HL-60 (cell line): Measurements from ENCODE around the gene BNIP5.

ENCODE experiments used
- DNase-seq, 2 experiments: peaks; one replicate each; pipeline ENCODE4 v3.0.0-alpha.2; 2010 to 2020; ENCODE audit warnings: low read depth in 1 of 2, low spot score in 1 of 2
- H3K27ac ChIP-seq: fragments of 250-450 bp; sonication (Bioruptor Pico); replicated peaks from 2 replicates; pipeline ENCODE4 v1.5.1; 2020; ENCODE audit warnings: mild to moderate bottlenecking, moderate library complexity
- H3K27me3 ChIP-seq: fragments of 250-450 bp; sonication (Bioruptor Pico); 2 replicates; pipeline ENCODE4 v1.5.1; 2021; ENCODE audit warnings: mild to moderate bottlenecking, moderate library complexity; ENCODE audit not compliant: insufficient read depth, poor library complexity, severe bottlenecking
- H3K4me3 ChIP-seq: replicated peaks from 2 replicates; pipeline ENCODE4 v1.5.1; 2011; ENCODE audit warnings: mild to moderate bottlenecking, control low read depth, low read length; ENCODE audit not compliant: insufficient read depth
- CTCF ChIP-seq: IDR thresholded peaks from one replicate; pipeline ENCODE4 v1.5.1; 2011; ENCODE audit warnings: low read length, control low read depth, inconsistent platforms; ENCODE audit not compliant: insufficient read depth
- GABPA ChIP-seq: IDR thresholded peaks from 2 replicates; pipeline ENCODE4 v1.6.1; 2012; ENCODE audit warnings: low read depth
- POLR2AphosphoS5 ChIP-seq: IDR thresholded peaks from 2 replicates; pipeline ENCODE4 v1.6.1; 2012; ENCODE audit warnings: low read depth
- REST ChIP-seq: IDR thresholded peaks from 2 replicates; pipeline ENCODE4 v1.6.1; 2012; ENCODE audit warnings: low read depth; ENCODE audit not compliant: insufficient replicate concordance
- SPI1 ChIP-seq: IDR thresholded peaks from 2 replicates; pipeline ENCODE4 v1.6.1; 2012; ENCODE audit warnings: low read depth, mild to moderate bottlenecking, borderline replicate concordance

The BNIP5 gene

GRCh38 chr6:36343109-36343680 is 6.5 kb upstream of the BNIP5 start:
- H3K4me3 ChIP-seq = no peak overlapping the region
- H3K27me3 ChIP-seq = no peaks in the 10 kb centered on the region
- DNase-seq = peak in 1 of 2 experiments; percentile 70
- H3K27ac ChIP-seq = no peak overlapping the region
- TF ChIP-seq POLR2AphosphoS5 (no peak), CTCF (no peak), SPI1 (no peak), GABPA (no peak), REST (no peak)

GRCh38 chr6:36340618-36341454 is 4.1 kb upstream of the BNIP5 start:
- Histone ChIP-seq H3K27ac (no peak overlapping the region), H3K4me3 (no peak overlapping the region), H3K27me3 (no peaks in the 10 kb centered on the region)
- DNase-seq = peak in 1 of 2 experiments; percentile 73
- peak; percentile 97 for TF ChIP-seq CTCF
- TF ChIP-seq SPI1 = no peak

GRCh38 chr6:36340306-36340617 is 3.6 kb upstream of the BNIP5 start:
- no peak for TF ChIP-seq GABPA
- no peak for TF ChIP-seq POLR2AphosphoS5
- no peak for TF ChIP-seq CTCF
- no peak for TF ChIP-seq REST
- no peak for TF ChIP-seq SPI1
- no peak for DNase-seq
- Histone ChIP-seq H3K27me3 (no peaks in the 10 kb centered on the region), H3K27ac (no peak overlapping the region), H3K4me3 (no peak overlapping the region)
